GM10248 (cell line): ENCODE results near the gene BCDIN3D.

Experiments used
- CTCF ChIA-PET: fragments of 300-600 bp; sonication (Branson Sonifier 250); formaldehyde crosslinking; extraction: SDS; loops from one replicate; lab custom pipeline; 2021; ENCODE audit warnings: antibody characterized with exemption; lab: Yijun Ruan, JAX
- POLR2A ChIA-PET: fragments of 350-650 bp; sonication (Branson Sonifier 250); formaldehyde crosslinking; extraction: SDS; loops from one replicate; lab custom pipeline; 2020; ENCODE audit warnings: antibody characterized with exemption; lab: Yijun Ruan, JAX
- DNase-seq: peaks from one replicate; pipeline ENCODE4 v3.0.0; 2012; ENCODE audit errors: extremely low spot score
- TF ChIP-seq, protein P1 (sequence below): IDR thresholded peaks from 2 replicates; pipeline ENCODE4 v1.5.1; 2012; ENCODE audit warnings: mild to moderate bottlenecking, low read depth; ENCODE audit errors: extremely low read depth, missing control alignments, control extremely low read depth

The BCDIN3D gene

DNA sequence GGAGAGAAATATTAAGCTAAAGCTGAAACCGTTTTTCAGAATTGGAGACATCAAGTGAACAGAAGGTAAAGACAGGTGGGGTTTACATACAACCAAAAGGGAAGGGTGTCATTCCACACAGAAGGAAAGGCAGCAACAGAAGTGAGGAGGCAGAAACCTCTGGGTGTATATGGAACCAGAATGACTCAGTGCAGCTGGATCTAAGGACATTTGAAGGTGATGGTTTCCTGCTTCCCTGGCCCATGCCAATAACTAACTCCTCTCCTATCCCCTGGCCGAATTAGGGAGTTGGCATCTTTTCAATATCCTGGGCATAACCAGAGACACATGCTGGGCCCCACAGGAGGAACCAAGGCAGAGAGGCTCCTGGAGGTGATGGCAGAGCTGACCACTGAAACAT is 23.1 kb downstream of the BCDIN3D start:
- ChIA-PET CTCF (interaction anchor here (1.0 to 2.6 kb wide), 6 partner anchors 9 to 236 kb away, joined by 3 to 11 read pairs (median 4); partner anchors contain the start of gene TMBIM6), POLR2A (interaction anchor here (0.6 kb wide), 1 partner anchor 11 kb away, joined by 4 read pairs; no protein-coding TSS in a partner anchor)
- DNase-seq = no peak
- TF ChIP-seq, protein P1, sequence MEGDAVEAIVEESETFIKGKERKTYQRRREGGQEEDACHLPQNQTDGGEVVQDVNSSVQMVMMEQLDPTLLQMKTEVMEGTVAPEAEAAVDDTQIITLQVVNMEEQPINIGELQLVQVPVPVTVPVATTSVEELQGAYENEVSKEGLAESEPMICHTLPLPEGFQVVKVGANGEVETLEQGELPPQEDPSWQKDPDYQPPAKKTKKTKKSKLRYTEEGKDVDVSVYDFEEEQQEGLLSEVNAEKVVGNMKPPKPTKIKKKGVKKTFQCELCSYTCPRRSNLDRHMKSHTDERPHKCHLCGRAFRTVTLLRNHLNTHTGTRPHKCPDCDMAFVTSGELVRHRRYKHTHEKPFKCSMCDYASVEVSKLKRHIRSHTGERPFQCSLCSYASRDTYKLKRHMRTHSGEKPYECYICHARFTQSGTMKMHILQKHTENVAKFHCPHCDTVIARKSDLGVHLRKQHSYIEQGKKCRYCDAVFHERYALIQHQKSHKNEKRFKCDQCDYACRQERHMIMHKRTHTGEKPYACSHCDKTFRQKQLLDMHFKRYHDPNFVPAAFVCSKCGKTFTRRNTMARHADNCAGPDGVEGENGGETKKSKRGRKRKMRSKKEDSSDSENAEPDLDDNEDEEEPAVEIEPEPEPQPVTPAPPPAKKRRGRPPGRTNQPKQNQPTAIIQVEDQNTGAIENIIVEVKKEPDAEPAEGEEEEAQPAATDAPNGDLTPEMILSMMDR = no peak

DNA sequence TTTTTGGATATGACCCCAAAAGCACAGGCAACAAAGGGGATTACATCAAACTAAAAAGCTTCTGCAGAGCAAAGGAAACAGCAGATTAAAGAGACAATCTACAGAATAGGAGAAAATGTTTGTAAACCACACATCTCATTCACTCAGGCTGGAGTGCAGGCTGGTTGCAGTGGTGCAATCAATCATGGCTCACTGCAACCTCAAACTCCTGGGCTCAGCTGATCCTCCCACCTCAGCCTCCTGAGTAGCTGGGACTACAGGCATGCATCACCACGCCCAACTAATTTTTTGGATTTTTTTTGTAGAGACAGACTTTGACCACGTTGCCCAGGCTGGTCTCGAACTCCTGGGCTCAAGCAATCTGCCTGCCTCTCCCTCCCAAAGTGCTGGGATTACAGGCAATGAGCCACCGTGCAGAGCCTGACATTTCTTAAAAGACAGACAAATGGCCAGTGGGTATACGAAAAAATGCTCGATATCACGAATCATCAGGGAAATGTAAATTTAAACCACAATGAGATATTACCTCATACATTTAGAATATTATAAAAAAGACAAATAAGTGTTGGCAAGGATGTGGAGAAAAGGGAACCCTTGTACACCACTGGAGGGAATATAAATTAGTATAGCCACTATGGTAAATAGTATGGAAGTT is 24.5 kb downstream of the BCDIN3D start:
- no peak for DNase-seq
- ChIA-PET CTCF (interaction anchor here (0.6 to 1.0 kb wide), 2 partner anchors 41 to 77 kb away, joined by 3 read pairs; partner anchors contain the start of gene TMBIM6), POLR2A (no interaction called here)
- TF ChIP-seq, protein P1 = no peak

DNA sequence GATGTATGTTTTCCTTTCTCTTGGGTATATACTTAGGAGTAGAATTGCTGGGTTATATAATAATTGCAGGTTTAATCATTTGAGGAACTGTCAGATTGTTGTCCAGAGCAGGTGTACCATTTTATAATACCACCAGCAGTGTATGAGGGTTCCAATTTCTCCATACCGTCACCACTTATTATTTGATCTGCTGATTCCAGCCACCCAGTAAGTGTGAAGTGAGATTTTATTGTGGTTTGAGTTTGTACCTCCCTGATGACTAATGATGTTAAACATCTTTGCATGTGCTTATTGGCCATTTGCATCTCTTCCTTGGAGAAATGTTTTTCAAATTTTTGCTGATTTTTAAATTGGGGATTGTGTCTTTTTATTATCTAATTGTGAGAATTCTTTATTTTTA is 29.8 kb downstream of the BCDIN3D start:
- CTCF ChIA-PET = interaction anchor here (1.4 kb wide), 1 partner anchor 9 kb away, joined by 3 read pairs; no protein-coding TSS in a partner anchor
- POLR2A ChIA-PET = no interaction called here
- DNase-seq = no peak
- TF ChIP-seq, protein P1 = no peak

DNA sequence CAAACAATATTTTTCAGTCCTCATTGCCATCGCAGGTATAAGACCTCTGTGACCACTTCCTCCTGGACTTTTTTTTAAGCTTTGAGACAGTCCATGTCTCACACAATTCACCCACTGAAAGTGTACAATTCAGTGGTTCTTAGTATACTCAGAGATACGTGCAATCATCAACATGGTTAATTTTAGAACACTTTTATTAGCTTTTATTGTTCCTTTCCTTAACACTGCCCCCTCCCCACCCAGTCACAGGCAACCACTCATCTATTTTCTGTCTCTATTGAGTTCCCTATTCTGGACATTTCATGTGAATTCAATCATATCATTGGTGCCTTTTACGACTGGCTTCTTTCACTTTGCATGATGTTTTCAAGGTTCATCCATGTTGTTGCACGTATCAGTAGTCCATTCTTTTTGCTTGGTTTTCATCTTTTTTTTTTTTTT is 30.9 kb downstream of the BCDIN3D start:
- TF ChIP-seq, protein P1 = no peak
- ChIA-PET POLR2A (no interaction called here), CTCF (interaction anchor here (1.2 to 2.5 kb wide), 8 partner anchors 8 to 71 kb away, joined by 3 to 9 read pairs (median 6); partner anchors contain the start of gene TMBIM6)
- no peak for DNase-seq

DNA sequence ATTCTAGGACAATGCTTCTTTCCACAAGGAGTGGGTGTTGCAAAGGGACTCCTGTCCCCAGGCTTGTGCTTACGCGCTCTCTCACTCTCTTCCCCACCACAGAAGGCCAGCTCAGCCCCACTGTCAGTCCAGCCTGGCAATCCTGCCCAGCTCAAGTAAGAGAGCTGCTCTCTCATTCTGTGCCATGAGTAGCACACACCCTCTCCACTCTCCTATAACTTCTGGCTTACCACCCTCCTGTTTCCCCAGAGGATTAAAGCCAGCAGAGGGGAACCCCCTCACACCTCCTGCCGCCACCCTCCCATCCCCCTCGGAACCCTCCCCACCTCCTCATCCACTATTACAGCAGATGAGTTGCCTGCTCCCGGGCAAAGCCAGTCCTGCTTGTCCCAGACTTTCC is 31.8 kb downstream of the BCDIN3D start:
- no peak for DNase-seq
- ChIA-PET CTCF (interaction anchor here (1.1 to 2.5 kb wide), 12 partner anchors 9 to 300 kb away, joined by 3 to 9 read pairs (median 6); partner anchors contain the start of genes COX14, NCKAP5L and TMBIM6), POLR2A (interaction anchor here (0.6 to 1.4 kb wide), 2 partner anchors 17 to 43 kb away, joined by 3 to 8 read pairs; partner anchors contain the start of gene NCKAP5L)
- TF ChIP-seq, protein P1 = no peak

DNA sequence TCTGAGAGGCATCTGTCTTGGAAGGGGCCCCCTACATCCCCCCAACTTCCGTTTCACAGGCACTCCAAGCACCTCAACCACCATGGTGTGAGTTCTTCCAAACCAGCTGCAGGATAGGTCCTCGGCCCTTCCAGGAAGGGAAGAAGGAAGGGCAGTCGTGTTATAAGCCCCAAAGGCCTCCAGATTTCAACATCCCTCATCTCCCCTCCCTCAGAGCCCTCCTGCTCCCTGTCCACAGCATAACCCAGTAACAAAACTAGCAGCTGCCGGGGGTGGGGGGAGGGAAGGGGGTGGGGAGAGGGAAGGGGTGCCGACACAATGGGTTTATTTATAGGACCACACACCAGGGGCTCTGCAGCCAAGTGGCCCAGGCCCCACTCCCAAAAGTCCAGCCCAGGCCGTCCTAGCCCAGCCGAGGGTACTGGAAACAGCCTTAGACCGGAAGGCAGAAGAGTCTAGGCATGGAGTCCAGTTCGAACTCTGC is 33.0 kb downstream of the BCDIN3D start:
- TF ChIP-seq, protein P1 = no peak
- CTCF ChIA-PET = interaction anchor here (0.9 to 2.5 kb wide), 9 partner anchors 13 to 302 kb away, joined by 3 to 9 read pairs (median 6); partner anchors contain the start of genes COX14, NCKAP5L and TMBIM6
- POLR2A ChIA-PET = interaction anchor here (1.4 kb wide), 1 partner anchor 18 kb away, joined by 8 read pairs; the partner anchor contains the start of gene NCKAP5L
- no peak for DNase-seq
